HG03460 (cell line): Measurements from ENCODE around the gene KIR3DL3.
"Not testable (repeated sequence)": the region's sequence is repeated elsewhere in the genome, so short reads cannot be mapped to it uniquely, and the experiment has no call there.

Source experiments
- ATAC-seq: cut with Tn5 transposase; IDR thresholded peaks from one replicate; pipeline ENCODE4 v1.9.1; 2021; ENCODE audit not compliant: unreplicated experiment

KIR3DL3 gene

DNA sequence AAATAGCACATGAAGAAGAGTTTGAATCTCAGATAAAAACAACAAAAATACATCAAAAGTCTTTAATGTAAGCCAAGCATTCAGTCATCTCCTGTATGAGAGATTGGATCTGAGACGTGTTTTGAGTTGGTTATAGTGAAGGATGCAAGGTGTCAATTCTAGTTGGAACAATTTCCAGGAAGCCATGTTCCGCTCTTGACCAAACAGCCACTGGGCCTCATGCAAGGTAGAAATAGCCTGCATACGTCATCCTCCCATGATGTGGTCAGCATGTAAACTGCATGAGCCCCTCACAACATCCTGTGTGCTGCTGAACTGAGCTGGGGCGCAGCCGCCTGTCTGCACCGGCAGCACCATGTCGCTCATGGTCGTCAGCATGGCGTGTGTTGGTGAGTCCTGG is at the start of gene KIR3DL3:
TSS of gene KIR3DL3 (plus strand) at position 301 of the 400 bp plus-strand sequence. CDS start at position 356, 55 bp downstream.
- ATAC-seq = no peak

DNA sequence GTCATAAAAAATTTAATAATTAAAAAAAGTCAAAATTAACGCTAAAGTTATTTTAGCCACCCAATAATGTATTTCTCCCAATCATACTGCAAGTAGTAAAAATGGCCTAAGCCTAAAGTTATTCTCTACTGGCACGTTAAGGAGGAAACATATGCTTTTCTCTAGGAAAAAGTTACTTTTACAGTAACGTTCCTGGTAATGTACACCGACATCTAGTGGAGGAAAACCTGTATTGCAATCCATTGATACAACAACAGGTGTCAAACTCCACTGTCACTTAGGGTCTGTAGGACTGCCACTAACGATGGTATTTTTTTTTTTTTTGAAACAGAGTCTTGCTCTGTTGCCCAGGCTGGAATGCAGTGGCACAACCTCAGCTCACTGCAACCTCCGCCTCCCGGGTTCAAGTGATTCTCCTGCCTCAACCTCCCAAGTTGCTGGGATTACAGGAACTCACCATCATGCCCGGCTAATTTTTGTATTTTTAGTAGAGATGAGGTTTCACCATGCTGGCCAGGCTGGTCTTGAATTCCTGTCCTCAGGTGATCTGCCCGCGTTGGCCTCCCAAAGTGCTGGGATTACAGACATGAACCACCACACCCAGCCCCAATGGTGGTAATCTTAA is 47.9 kb upstream of the KIR3DL3 start:
- not testable (repeated sequence) for ATAC-seq

DNA sequence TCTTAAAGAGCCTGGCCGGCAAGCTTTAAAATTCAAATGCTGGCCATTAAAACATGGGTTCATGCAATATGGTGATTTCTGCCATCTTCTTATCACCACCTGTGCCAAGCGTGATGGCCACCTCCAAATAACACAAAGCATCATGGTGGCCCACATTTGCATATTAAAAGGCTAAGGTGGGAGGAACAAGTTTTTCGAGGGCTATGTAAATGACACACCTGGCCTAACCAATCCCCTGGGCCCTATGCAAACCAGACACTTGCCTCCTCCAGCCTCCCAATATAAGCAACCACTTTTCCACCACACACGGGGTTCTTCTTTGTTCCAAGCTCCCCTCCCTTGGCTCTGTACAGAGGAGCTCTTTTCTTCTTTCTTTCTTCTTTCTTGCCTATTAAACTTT is 47.0 kb upstream of the KIR3DL3 start:
- ATAC-seq = no peak

DNA sequence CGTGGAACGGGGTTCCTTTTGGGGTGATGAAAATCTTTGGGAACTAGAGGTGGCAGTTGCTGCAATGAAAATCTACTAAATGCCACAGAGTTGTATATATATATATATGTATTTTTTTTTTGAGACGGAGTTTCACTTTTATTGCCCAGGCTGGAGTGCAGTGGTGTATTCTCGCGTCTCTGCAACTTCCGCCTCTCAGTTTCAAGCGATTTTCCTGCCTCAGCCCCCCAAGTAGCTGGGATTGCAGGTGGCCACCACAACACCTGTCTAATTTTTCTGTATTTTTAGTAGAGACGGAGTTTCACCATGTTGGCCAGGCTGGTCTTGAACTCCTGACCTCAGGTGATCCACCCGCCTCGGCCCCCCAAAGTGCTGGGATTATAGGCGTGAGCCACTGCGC is 42.6 kb upstream of the KIR3DL3 start:
- not testable (repeated sequence) for ATAC-seq

DNA sequence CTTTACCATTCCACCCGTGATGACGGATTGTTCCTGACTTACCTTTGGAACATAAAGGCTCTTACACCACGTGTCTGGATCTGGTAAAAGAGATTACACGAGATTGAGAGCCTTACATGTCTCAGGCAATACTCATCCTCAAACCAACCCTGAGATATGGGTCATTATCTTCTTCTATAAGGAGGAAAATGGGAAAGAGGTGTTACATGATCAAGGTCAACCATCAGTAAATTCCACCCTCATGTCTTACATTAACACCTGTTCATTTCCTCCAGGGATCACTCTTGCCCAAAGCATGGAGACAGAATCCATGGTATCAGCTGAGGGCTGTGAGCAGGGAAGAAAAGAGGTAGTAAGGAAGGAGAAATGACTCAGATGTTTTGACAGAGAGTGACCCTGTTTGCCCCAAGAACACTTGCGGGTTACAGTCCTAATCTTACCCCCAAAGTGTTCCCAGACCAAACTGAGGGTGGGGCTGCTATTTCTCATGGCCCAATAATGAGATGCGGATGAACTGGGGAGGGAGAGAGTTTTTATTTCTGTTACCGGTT is 41.9 kb upstream of the KIR3DL3 start:
- ATAC-seq = no peak

DNA sequence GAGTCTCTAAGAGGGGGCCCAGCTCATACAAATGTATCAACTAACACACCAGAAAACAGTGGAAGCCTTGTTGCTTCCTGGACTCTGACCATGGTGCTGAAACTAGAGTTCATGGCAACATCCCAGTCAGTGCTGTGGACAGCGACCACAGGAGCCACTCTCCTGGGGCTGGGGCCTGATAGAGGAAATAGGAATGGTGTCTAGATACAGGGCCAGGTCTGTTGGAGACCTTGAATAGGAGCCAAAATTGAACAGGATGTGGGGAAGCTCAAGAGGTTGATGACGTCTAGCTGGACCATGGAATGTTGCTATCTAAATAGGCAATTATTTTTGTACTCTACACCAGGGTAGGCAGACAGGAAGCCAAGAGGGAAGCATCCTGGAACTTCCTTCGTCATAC is 39.7 kb upstream of the KIR3DL3 start:
- no peak for ATAC-seq

DNA sequence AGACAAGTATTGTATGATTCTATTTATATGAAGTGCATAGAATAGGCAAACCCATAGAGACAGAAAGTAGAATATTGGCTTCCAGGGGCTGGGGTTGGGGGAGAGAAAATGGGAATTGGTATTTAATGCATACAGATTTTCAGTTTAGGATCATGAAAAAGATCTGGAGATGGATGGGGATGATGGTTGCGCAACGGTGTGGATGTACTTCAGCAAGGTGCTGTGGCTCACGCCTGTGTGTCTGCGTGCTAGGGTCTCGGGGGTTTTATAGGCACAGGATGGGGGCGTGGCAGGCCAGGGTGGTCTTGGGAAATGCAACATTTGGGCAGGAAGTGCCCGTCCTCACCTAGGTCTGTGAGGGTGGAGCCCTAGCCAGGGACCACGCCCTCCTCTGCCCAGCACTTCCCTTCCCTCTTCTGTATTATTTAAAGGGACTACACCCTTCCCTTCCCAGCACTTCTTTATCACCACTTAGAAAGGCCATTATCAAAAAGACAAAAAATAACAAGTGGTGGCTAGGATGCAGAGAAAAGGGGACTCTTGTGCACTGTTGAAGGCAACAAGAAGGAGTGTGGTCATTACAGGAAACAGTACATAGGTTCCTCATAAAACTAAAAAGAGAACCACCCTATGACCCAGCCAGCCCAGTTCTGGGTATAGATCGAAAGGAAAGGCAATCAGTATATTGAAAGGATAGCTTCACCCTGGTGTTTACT is 32.5 kb upstream of the KIR3DL3 start:
- no peak for ATAC-seq

DNA sequence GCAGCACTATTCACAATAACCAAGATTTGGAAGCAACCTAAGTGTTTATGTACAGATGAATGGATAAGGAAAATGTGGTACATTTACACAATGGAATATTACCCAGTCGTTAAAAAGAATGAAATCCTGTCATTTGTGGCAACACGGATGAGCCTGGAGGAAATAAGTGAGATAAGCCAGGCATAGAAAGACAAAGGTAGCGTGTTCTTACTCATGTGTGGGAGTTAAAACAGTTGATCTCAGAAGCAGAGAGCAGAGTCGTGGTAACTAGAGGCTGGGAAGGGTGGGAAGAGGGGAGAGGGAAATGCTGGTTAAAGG is 32.0 kb upstream of the KIR3DL3 start:
- no peak for ATAC-seq

DNA sequence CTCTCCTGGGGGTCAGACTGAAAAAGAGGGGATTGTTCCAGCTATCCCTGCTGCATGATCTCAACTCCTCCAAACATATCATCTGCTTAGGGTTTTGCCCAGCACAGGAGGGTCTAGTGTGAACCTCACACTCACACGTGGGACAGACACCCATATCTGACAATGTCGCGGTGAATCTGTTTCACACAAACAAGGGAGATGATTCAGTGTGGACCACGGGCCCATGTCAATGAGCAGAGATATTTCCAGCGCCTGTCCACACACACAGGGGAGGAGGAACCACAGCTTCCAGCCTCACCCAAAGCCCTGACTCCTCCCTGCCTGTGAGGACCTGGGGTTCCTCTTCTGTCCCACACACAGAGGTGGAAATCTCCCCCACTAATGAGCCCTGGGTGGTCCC is 29.6 kb upstream of the KIR3DL3 start:
- ATAC-seq = no peak

DNA sequence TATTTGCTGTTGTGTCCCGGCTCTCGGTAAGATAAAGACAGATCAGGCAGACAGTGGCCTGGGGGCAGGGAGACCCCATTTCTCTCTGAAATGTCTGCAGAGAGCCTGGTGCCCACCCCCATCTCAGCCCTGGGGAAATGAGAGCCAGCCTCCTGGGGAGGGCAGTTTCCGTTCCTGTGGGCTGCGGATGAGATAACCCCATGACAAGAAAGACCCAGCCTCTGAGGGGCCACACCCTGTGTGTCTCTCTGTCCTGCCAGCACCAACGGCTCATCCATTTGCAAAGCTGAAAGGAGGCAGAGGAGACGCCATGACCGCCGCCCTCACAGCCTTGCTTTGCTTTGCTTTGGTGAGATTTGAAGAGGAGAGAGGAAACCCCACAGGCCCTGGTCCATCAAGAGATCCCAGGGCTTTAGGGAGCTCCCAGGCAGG is 28.1 kb upstream of the KIR3DL3 start:
- ATAC-seq = no peak

DNA sequence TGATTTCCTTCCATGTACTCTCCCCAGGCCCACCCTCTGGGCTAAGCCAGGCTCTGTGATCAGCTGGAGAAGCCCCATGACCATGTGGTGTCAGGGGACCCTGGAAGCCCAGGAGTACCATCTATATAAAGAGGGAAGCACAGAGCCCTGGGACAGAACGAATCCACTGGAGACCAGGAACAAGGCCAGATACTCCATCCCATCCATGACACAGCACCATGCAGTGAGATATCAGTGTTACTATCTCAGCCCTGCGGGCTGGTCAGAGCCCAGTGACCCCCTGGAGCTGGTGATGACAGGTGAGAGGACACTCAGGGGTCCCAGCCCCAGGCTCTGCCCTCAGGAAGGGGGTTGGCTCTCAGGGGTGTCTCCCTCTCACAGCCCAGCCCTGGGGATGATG is 27.5 kb upstream of the KIR3DL3 start:
- no peak for ATAC-seq

DNA sequence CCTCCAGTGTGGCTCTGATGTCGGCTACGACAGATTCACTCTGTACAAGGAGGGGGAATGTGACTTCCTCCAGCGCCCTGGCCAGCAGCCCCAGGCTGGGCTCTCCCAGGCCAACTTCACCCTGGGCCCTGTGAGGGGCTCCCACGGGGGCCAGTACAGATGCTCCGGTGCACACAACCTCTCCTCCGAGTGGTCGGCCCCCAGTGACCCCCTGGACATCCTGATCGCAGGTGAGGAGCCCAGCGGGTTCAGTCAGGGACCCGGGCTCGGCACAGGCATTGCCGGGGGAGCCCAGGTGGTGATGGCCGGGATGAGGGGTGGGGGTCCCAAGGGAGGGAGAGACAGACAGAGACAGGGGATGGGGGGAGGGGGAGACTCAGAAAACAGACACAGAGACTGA is 26.5 kb upstream of the KIR3DL3 start:
- ATAC-seq = not testable (repeated sequence)

DNA sequence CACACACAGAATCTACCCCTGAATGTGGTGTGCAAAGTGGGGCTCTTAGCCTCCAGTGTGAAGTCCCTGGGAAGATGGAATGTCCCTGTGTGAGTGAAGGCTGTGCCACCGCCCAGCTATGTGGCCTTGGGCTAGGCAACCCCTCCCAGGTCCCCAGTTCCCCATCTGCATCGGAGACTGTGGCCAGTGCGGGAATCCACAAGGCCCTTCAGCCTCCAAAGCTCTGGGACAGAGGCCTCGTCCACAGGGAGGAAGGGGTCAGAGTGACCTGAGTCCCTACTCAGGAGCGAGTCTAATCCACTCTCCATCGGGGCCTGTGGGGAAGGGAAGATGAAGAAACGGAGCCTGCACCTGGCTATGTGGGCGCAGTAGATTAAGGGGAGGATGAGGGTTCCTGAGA is 19.3 kb upstream of the KIR3DL3 start:
- no peak for ATAC-seq

DNA sequence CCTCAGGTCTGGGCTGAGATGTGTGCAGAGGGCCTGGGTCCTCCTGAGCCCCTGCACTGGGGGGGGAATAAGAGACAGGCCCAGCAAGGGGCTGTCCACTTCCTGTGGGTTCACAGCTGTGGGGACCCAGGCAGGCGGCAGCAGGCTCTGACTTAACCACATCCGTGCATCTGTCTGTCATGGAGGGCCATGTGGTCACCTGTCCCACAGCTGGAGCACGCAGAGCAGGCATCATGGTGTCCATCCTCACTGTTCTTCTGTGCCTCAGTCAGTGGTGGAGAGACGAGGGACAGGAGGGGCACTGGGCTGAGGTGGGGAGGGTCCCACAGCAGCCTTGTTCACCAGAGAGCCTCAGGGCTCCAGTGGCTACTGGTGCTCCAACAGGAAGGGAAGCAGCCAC is 16.3 kb upstream of the KIR3DL3 start:
- ATAC-seq = no peak

DNA sequence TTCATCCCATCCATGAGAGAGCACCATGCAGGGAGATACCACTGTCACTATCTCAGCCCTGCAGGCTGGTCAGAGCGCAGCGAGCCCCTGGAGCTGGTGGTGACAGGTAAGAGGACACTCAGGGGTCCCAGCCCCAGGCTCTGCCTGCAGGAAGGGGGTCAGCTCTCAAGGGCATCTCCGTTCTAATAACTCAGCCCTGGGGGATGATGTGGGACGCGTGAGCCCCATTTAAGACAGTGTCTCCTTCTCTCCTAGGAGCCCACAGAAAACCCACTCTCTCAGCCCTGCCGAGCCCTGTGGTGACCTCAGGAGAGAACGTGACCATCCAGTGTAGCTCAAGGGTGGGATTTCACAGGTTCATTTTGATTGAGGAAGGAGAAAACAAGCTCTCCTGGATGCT is 15.5 kb upstream of the KIR3DL3 start:
- no peak for ATAC-seq

DNA sequence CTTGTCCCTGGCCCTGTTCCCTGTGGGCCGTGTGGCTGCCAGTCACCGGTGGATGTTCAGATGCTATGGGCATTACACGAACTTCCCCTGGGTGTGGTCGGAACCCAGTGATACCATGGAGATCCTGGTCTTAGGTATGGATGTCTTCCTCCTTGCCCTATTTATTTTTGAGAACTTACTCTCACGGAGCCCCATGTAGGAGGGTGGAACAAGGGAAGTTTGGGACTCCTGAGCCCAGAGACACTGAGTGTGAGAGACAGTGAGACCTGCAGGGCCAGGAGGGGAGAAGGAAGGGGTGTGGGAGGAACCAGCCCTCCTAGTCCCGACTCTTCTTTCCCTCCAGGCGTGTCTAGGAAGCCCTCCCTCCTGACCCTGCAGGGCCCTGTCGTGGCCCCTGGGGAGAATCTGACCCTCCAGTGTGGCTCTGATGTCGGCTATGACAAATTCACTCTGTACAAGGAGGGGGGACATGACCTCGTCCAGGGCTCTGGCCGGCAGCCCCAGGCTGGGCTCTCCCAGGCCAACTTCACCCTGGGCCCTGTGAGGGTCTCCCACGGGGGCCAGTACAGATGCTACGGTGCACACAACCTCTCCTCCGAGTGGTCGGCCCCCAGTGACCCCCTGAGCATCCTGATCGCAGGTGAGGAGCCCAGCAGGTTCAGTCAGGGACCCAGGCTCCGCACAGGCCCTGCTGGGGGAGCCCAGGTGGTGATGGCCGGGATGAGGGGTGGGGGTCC is 14.9 kb upstream of the KIR3DL3 start:
- ATAC-seq = no peak

DNA sequence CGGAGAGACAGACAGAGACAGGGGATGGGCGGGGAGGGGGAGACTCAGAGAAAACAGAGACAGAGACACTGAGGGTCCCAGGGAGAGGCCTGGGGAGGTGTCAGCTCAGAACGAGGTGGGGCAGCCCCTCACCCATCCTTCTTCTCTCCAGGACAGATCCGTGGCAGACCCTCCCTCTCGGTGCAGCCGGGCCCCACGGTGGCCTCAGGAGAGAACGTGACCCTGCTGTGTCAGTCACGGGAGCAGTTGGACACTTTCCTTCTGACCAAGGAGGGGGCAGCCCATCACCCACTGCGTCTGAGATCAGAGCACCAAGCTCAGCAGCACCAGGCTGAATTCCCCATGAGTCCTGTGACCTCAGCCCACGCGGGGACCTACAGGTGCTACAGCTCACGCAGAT is 14.3 kb upstream of the KIR3DL3 start:
- not testable (repeated sequence) for ATAC-seq

DNA sequence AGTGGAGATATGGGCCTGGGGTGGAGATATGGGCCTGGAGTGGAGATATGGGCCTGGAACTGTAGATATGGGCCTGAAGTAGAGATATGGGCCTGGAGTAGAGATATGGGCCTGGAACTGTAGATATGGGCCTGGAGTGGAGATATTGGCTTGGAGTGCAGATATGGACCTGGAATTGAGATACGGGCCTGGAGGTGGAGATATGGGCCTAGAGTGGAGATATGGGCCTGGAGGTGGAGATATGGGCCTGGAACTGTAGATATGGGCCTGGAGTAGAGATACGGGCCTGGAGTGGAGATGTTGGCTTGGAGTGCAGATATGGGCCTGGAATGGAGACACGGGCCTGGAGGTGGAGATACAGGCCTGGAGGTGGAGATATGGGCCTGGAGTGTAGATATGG is 402 bp downstream of the KIR3DL3 start:
- no peak for ATAC-seq

DNA sequence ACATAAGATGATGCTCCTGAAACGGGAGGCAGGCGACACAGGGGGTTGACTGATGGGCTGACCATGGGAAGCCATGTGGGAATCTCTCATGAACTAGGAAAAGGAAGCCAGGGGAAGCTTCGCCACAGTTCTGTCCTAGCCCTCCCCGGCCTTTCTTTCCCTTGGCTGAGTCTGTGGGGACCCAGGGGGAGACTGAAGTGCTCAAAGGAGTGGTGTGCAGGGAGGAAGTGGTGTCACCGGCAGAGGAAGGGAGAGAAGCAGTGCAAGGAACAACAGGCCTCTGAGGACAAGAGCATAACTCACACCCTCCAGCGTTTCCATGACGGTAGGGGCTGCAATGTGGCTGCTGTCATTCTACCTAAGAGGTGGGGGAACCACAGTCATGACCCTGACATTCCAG is 1.1 kb downstream of the KIR3DL3 start:
- ATAC-seq = no peak

DNA sequence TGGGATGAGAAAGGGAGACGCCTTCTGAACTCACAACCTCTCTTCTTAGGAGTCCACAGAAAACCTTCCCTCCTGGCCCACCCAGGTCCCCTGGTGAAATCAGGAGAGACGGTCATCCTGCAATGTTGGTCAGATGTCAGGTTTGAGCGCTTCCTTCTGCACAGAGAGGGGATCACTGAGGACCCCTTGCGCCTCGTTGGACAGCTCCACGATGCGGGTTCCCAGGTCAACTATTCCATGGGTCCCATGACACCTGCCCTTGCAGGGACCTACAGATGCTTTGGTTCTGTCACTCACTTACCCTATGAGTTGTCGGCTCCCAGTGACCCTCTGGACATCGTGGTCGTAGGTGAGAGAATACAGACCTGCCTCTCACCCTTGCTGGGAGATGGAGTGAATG is 3.3 kb downstream of the KIR3DL3 start:
- no peak for ATAC-seq

DNA sequence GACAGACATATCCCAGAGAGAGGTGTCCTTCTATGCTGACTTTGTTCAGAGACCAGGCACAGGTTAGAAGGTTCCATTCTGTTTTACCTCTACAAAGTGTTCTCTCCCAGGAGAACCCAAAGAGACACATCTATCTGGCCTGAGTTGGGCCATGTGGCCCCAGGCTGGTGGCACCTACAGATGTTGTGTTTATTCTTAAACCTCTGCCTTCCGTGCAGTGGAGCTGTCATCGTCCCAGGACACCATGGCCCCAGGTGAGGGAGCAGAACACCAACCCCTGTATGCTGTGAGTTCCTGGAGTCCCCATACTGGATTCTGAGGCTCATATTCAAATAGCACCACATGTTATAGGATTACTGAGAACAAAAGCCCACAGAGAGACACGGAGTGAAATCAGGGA is 3.9 kb downstream of the KIR3DL3 start:
- ATAC-seq = no peak
